Esophagus muscularis mucosa (tissue), 4 donors: ENCODE data around the gene GPR82. TPM values are rescaled to one million over a fixed set of nuclear protein-coding genes. Genes with fewer than 3 reads are reported as not detected.

Experiments
- DNase-seq: peaks from one replicate; pipeline ENCODE4 v3.0.0-alpha.2; 2017; ENCODE audit errors: extremely low spot score
- H3K27ac ChIP-seq, 4 donors: fragments of 200-600 bp; sonication (generic); replicated peaks in 1 of 4; 1 replicate in 3 of 4; 2 replicates in 1 of 4; pipeline ENCODE4 v1.5.1; 2016 to 2019; ENCODE audit warnings: mild to moderate bottlenecking in 1 of 4
- H3K27me3 ChIP-seq, 4 donors: fragments of 200-600 bp; sonication (generic); one replicate each; pipeline versions ENCODE4 v1.5.1 to v1.6.0; 2016 to 2019
- H3K36me3 ChIP-seq, 4 donors: fragments of 200-600 bp; sonication (generic); one replicate each; pipeline ENCODE4 v1.5.1; 2016 to 2019
- H3K4me1 ChIP-seq, 4 donors: fragments of 200-600 bp; sonication (generic); one replicate each; pipeline ENCODE4 v1.5.1; 2016 to 2019
- H3K4me3 ChIP-seq, 4 donors: fragments of 200-600 bp; sonication (generic); 1 replicate in 2 of 4; 2 replicates in 2 of 4; pipeline ENCODE4 v1.5.1; 2016 to 2019; ENCODE audit warnings: mild to moderate bottlenecking in 4 of 4, moderate library complexity in 1 of 4
- H3K9me3 ChIP-seq, 4 donors: fragments of 200-600 bp; sonication (generic); 1 replicate in 3 of 4; 2 replicates in 1 of 4; pipeline ENCODE4 v1.5.1; 2016 to 2019
- CTCF ChIP-seq, 3 experiments: fragments of 200-600 bp in 2 of 3; fragments of 450-650 bp in 1 of 3; sonication (generic) in 2 of 3; IDR thresholded peaks; one replicate each; pipeline ENCODE4 v1.5.1; 2017 to 2019; ENCODE audit warnings: antibody characterized with exemption in 3 of 3, mild to moderate bottlenecking in 2 of 3, moderate library complexity in 1 of 3
- EP300 ChIP-seq: sonication (generic); formaldehyde crosslinking; IDR thresholded peaks from one replicate; pipeline ENCODE4 v1.6.1; 2017; ENCODE audit warnings: antibody characterized with exemption
- POLR2A ChIP-seq: fragments of 450-650 bp; IDR thresholded peaks from one replicate; pipeline ENCODE4 v1.6.1; 2017; ENCODE audit warnings: antibody characterized with exemption, moderate library complexity, mild to moderate bottlenecking, low read depth
- POLR2AphosphoS5 ChIP-seq, 2 donors: sonication (generic); formaldehyde crosslinking; IDR thresholded peaks; one replicate each; pipeline ENCODE4 v1.6.1; 2017; ENCODE audit warnings: antibody characterized with exemption in 2 of 2
- WGBS: methylation state at CpG from one replicate; pipeline ENCODE4 v1.1.5; 2018; 5-methylcytosine and 5-hydroxymethylcytosine counted together
- intact Hi-C: fragments of 100-400 bp; cut with DNase I; formaldehyde crosslinking; loops from one replicate; pipeline ENCODE4 v1.15.1; 2023
- total RNA-seq, 4 donors: library from RNA; depleted of rRNA; stranded (reverse); fragments of >200 nt; gene quantifications; one replicate each; pipeline versions ENCODE4 v1.1.0 to v1.2.1, GENCODE V29; 2016

Gene GPR82
- total RNA-seq, 4 donors from 2014 or later, result 0.13 to 0.42 (median 0.34) TPM; not detected in 1

- WGBS, result 65% methylated on average over 3 of the region's 3 CpGs
- H3K36me3 ChIP-seq, result no peaks in the 10 kb centered on the region
- no peak overlapping the region for H3K4me3 ChIP-seq
- H3K4me1 ChIP-seq, result no peaks in the 10 kb centered on the region
- H3K27me3 ChIP-seq, result no peaks in the 10 kb centered on the region
- DNase-seq, result no peak
- TF ChIP-seq POLR2A (no peak), CTCF (IDR thresholded peaks at IDR 0.05) (no peak), EP300 (no peak), POLR2AphosphoS5 (IDR thresholded peaks at IDR 0.05) (no peak)
- H3K9me3 ChIP-seq, result no peaks in the 10 kb centered on the region
- intact Hi-C loops, result no loop called here
- H3K27ac ChIP-seq, result no peak overlapping the region
These were observed 18.2 kb upstream of the GPR82 start for GRCh38 chrX:41705680-41706374.

GRCh38 chrX:41707218-41707617 is 16.8 kb upstream of the GPR82 start:
- intact Hi-C loops, result no loop called here
- Histone ChIP-seq H3K27me3 (no peaks in the 10 kb centered on the region), H3K9me3 (no peaks in the 10 kb centered on the region), H3K4me1 (no peaks in the 10 kb centered on the region), H3K27ac (no peak overlapping the region), H3K36me3 (no peaks in the 10 kb centered on the region), H3K4me3 (no peak overlapping the region)
- WGBS, result 33% methylated on average over 1 of the region's 1 CpG
- DNase-seq, result no peak
- TF ChIP-seq EP300, result no peak
- no peak for TF ChIP-seq CTCF (IDR thresholded peaks at IDR 0.05)
- TF ChIP-seq POLR2AphosphoS5 (IDR thresholded peaks at IDR 0.05), result no peak
- TF ChIP-seq POLR2A, result no peak

GRCh38 chrX:41708486-41708885 is 15.5 kb upstream of the GPR82 start:
- H3K4me1 ChIP-seq, result no peaks in the 10 kb centered on the region
- H3K27me3 ChIP-seq, result no peaks in the 10 kb centered on the region
- TF ChIP-seq POLR2AphosphoS5 (IDR thresholded peaks at IDR 0.05) (no peak), CTCF (IDR thresholded peaks at IDR 0.05) (no peak), EP300 (no peak), POLR2A (no peak)
- no peak overlapping the region for H3K4me3 ChIP-seq
- DNase-seq, result no peak
- no peaks in the 10 kb centered on the region for H3K9me3 ChIP-seq
- H3K27ac ChIP-seq, result no peak overlapping the region
- intact Hi-C loops, result no loop called here
- H3K36me3 ChIP-seq, result no peaks in the 10 kb centered on the region
- 51% methylated on average over 3 of the region's 3 CpGs for WGBS

GRCh38 chrX:41711021-41711667 is 12.8 kb upstream of the GPR82 start:
- H3K9me3 ChIP-seq, result no peaks in the 10 kb centered on the region
- H3K36me3 ChIP-seq, result no peaks in the 10 kb centered on the region
- no peaks in the 10 kb centered on the region for H3K4me1 ChIP-seq
- intact Hi-C loops, result no loop called here
- no peak for DNase-seq
- no peak overlapping the region for H3K4me3 ChIP-seq
- H3K27me3 ChIP-seq, result no peaks in the 10 kb centered on the region
- H3K27ac ChIP-seq, result no peak overlapping the region
- no peak for TF ChIP-seq POLR2AphosphoS5 (IDR thresholded peaks at IDR 0.05)
- no peak for TF ChIP-seq CTCF (IDR thresholded peaks at IDR 0.05)
- TF ChIP-seq POLR2A, result no peak
- no peak for TF ChIP-seq EP300
- 77% methylated on average over 5 of the region's 5 CpGs for WGBS
